Activated CD4-positive, alpha-beta memory T cell treated with anti-CD3 and anti-CD28 coated beads for 36 hours (primary cell): ENCODE measurements around the gene DTNA. TPM values are rescaled to one million over a fixed set of nuclear protein-coding genes. Genes with fewer than 3 reads are reported as not detected.

Experiments
- CTCF ChIA-PET: fragments of 350-600 bp; sonication (Branson Sonifier 250); formaldehyde crosslinking; loops from one replicate; lab custom pipeline; 2021; ENCODE audit warnings: antibody characterized with exemption, inconsistent platforms; lab: Charles Lee
- POLR2A ChIA-PET: fragments of 350-600 bp; sonication (Branson Sonifier 250); formaldehyde crosslinking; loops from one replicate; lab custom pipeline; 2021; ENCODE audit warnings: antibody characterized with exemption; lab: Charles Lee
- DNase-seq: peaks from one replicate; pipeline ENCODE4 v3.0.0-alpha.2; 2020
- H3K27ac Mint-ChIP-seq: one replicate; pipeline ENCODE4 v1.8.0; 2021; ENCODE audit warnings: mixed read lengths
- H3K27me3 Mint-ChIP-seq: one replicate; pipeline ENCODE4 v1.8.0; 2021; ENCODE audit warnings: mixed read lengths
- H3K36me3 Mint-ChIP-seq: one replicate; pipeline ENCODE4 v1.8.0; 2021; ENCODE audit warnings: mixed read lengths
- H3K4me1 Mint-ChIP-seq: one replicate; pipeline ENCODE4 v1.8.0; 2021; ENCODE audit warnings: low read depth, mixed read lengths
- H3K4me3 Mint-ChIP-seq: one replicate; pipeline ENCODE4 v1.8.0; 2021; ENCODE audit warnings: mild to moderate bottlenecking, mixed read lengths
- H3K9me3 Mint-ChIP-seq: one replicate; pipeline ENCODE4 v1.8.0; 2021; ENCODE audit warnings: mixed read lengths
- intact Hi-C: fragments of 100-400 bp; cut with micrococcal nuclease; formaldehyde crosslinking; loops from one replicate; pipeline ENCODE4 v1.15.1; 2023
- total RNA-seq, 2 experiments: library from RNA; stranded (reverse); gene quantifications; one replicate each; pipeline ENCODE4 v1.2.3, GENCODE V29; 2021

The DTNA gene
- total RNA-seq, 2 experiments from 2014 or later: not detected

GRCh38 chr18:34936772-34937171, 226.7 kb downstream of the DTNA start:
- no peaks in the 10 kb centered on the region for H3K4me1 Mint-ChIP-seq
- peaks cover 7% of the 10 kb centered on the region for H3K27me3 Mint-ChIP-seq
- no peaks in the 10 kb centered on the region for H3K9me3 Mint-ChIP-seq

GRCh38 chr18:34938090-34938489, 228.0 kb downstream of the DTNA start:
- DNase-seq: no peak
- Mint-ChIP-seq H3K27me3 (peaks cover 9% of the 10 kb centered on the region), H3K9me3 (no peaks in the 10 kb centered on the region), H3K4me1 (no peaks in the 10 kb centered on the region), H3K36me3 (no peaks in the 10 kb centered on the region), H3K27ac (no peak overlapping the region), H3K4me3 (no peak overlapping the region)
- intact Hi-C loops: no loop called here
- ChIA-PET POLR2A (no interaction called here), CTCF (no interaction called here)

More at GRCh38 chr18:34936772-34937171, 226.7 kb downstream of the DTNA start:
- POLR2A ChIA-PET: no interaction called here
- no peaks in the 10 kb centered on the region for H3K36me3 Mint-ChIP-seq
- intact Hi-C loops: no loop called here
- no peak overlapping the region for H3K27ac Mint-ChIP-seq
- no peak overlapping the region for H3K4me3 Mint-ChIP-seq
- no peak for DNase-seq
- CTCF ChIA-PET: no interaction called here
